HL-60 (cell line): ENCODE results near the gene USP48.
"Not testable (repeated sequence)": the region's sequence is repeated elsewhere in the genome, so short reads cannot be mapped to it uniquely, and the experiment has no call there.

Experiments
- DNase-seq, 2 experiments: peaks; one replicate each; pipeline ENCODE4 v3.0.0-alpha.2; 2010 to 2020; ENCODE audit warnings: low read depth in 1 of 2, low spot score in 1 of 2
- H3K27ac ChIP-seq: fragments of 250-450 bp; sonication (Bioruptor Pico); replicated peaks from 2 replicates; pipeline ENCODE4 v1.5.1; 2020; ENCODE audit warnings: mild to moderate bottlenecking, moderate library complexity
- H3K27me3 ChIP-seq: fragments of 250-450 bp; sonication (Bioruptor Pico); 2 replicates; pipeline ENCODE4 v1.5.1; 2021; ENCODE audit warnings: mild to moderate bottlenecking, moderate library complexity; ENCODE audit not compliant: insufficient read depth, poor library complexity, severe bottlenecking
- H3K4me3 ChIP-seq: replicated peaks from 2 replicates; pipeline ENCODE4 v1.5.1; 2011; ENCODE audit warnings: mild to moderate bottlenecking, control low read depth, low read length; ENCODE audit not compliant: insufficient read depth
- GABPA ChIP-seq: IDR thresholded peaks from 2 replicates; pipeline ENCODE4 v1.6.1; 2012; ENCODE audit warnings: low read depth
- POLR2AphosphoS5 ChIP-seq: IDR thresholded peaks from 2 replicates; pipeline ENCODE4 v1.6.1; 2012; ENCODE audit warnings: low read depth
- REST ChIP-seq: IDR thresholded peaks from 2 replicates; pipeline ENCODE4 v1.6.1; 2012; ENCODE audit warnings: low read depth; ENCODE audit not compliant: insufficient replicate concordance
- SPI1 ChIP-seq: IDR thresholded peaks from 2 replicates; pipeline ENCODE4 v1.6.1; 2012; ENCODE audit warnings: low read depth, mild to moderate bottlenecking, borderline replicate concordance
- TF ChIP-seq, protein P1 (sequence below): IDR thresholded peaks from one replicate; pipeline ENCODE4 v1.5.1; 2011; ENCODE audit warnings: low read length, control low read depth, inconsistent platforms; ENCODE audit not compliant: insufficient read depth

USP48 gene

GRCh38 chr1:21827141-21827679 lies 44.3 kb upstream of the USP48 start:
- TF ChIP-seq POLR2AphosphoS5 (no peak), REST (no peak), GABPA (no peak), SPI1 (no peak)
- TF ChIP-seq, protein P1, sequence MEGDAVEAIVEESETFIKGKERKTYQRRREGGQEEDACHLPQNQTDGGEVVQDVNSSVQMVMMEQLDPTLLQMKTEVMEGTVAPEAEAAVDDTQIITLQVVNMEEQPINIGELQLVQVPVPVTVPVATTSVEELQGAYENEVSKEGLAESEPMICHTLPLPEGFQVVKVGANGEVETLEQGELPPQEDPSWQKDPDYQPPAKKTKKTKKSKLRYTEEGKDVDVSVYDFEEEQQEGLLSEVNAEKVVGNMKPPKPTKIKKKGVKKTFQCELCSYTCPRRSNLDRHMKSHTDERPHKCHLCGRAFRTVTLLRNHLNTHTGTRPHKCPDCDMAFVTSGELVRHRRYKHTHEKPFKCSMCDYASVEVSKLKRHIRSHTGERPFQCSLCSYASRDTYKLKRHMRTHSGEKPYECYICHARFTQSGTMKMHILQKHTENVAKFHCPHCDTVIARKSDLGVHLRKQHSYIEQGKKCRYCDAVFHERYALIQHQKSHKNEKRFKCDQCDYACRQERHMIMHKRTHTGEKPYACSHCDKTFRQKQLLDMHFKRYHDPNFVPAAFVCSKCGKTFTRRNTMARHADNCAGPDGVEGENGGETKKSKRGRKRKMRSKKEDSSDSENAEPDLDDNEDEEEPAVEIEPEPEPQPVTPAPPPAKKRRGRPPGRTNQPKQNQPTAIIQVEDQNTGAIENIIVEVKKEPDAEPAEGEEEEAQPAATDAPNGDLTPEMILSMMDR = no peak
- H3K4me3 ChIP-seq = no peak overlapping the region
- no peak overlapping the region for H3K27ac ChIP-seq
- H3K27me3 ChIP-seq = no peaks in the 10 kb centered on the region
- DNase-seq = no peak

DNA sequence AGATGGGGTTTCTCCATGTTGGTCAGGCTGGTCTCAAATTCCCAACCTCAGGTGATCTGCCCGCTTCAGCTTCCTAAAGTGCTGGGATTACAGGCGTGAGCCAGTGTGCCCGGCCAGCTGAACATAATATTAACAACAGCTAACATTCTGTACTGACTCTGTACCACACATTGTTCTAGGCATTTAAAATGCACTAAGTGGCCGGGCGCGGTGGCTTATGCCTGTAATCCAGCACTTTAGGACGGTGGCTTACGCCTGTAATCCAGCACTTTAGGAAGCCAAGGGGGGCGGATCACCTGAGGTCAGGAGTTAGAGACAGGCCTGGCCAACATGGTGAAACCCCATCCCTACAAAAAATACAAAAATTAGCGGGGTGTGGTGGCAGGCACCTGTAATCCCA lies 43.7 kb upstream of the USP48 start:
- DNase-seq, H3K27me3 ChIP-seq, H3K27ac ChIP-seq, H3K4me3 ChIP-seq: not testable (repeated sequence)

GRCh38 chr1:21825393-21825792 lies 42.4 kb upstream of the USP48 start:
- H3K27ac ChIP-seq = no peak overlapping the region
- no peak for DNase-seq
- no peak overlapping the region for H3K4me3 ChIP-seq
- no peaks in the 10 kb centered on the region for H3K27me3 ChIP-seq
- TF ChIP-seq, protein P1 = no peak
- TF ChIP-seq REST (no peak), SPI1 (no peak)

- no peak for DNase-seq
- Histone ChIP-seq H3K27ac (no peak overlapping the region), H3K27me3 (no peaks in the 10 kb centered on the region), H3K4me3 (no peak overlapping the region)
- TF ChIP-seq, protein P1 = no peak
- TF ChIP-seq SPI1 (no peak), POLR2AphosphoS5 (no peak), REST (no peak), GABPA (no peak)
Observed at GRCh38 chr1:21824926-21825325, 42.0 kb upstream of the USP48 start.
